H1 (cell line): ENCODE data around the gene TOM1L2. TPM values are rescaled to one million over a fixed set of nuclear protein-coding genes. Genes with fewer than 3 reads are reported as not detected.

ENCODE experiments used
- CTCF ChIA-PET: fragments of 300-600 bp; sonication (Branson Sonifier 250); formaldehyde crosslinking; loops from one replicate; lab custom pipeline; 2021; ENCODE audit not compliant: partially characterized antibody; lab: Charles Lee
- POLR2A ChIA-PET: fragments of 300-600 bp; sonication (Branson Sonifier 250); formaldehyde crosslinking; loops from one replicate; lab custom pipeline; 2021; ENCODE audit warnings: inconsistent platforms; ENCODE audit not compliant: partially characterized antibody; lab: Charles Lee
- DNase-seq, 2 experiments: peaks; one replicate each; pipeline versions ENCODE4 v3.0.0 to v3.0.0-alpha.2; 2010 to 2022; ENCODE audit warnings: low spot score in 2 of 2, low read depth in 1 of 2, mixed read lengths in 1 of 2
- FAIRE-seq: peaks from 2 replicates; lab custom pipeline; 2011; peaks lifted over from hg19 to GRCh38; lab: Jason Lieb, UNC
- H2AFZ ChIP-seq: 2 replicates; pipeline ENCODE4 v1.8.1; 2012; ENCODE audit warnings: low read length, inconsistent platforms
- H2AK5ac ChIP-seq: 2 replicates; pipeline ENCODE4 v1.6.1; 2013; ENCODE audit warnings: low read depth, low read length
- H2BK120ac ChIP-seq: replicated peaks from 2 replicates; pipeline ENCODE3; 2013; ENCODE audit warnings: low read depth, low read length, inconsistent platforms
- H2BK12ac ChIP-seq: 2 replicates; pipeline ENCODE4 v1.6.1; 2013; ENCODE audit warnings: low read depth, low read length
- H2BK15ac ChIP-seq: 2 replicates; pipeline ENCODE4 v1.6.1; 2013; ENCODE audit warnings: low read length
- H2BK20ac ChIP-seq: 2 replicates; pipeline ENCODE4 v1.6.1; 2013; ENCODE audit warnings: low read length
- H2BK5ac ChIP-seq: 2 replicates; pipeline ENCODE4 v1.6.1; 2013; ENCODE audit warnings: low read depth, low read length
- H3K14ac ChIP-seq: 2 replicates; pipeline ENCODE4 v1.6.1; 2013; ENCODE audit warnings: inconsistent platforms; ENCODE audit not compliant: insufficient read length
- H3K18ac ChIP-seq: 2 replicates; pipeline ENCODE4 v1.6.1; 2013; ENCODE audit warnings: low read length; ENCODE audit errors: extremely low read depth
- H3K23ac ChIP-seq: 2 replicates; pipeline ENCODE4 v1.6.1; 2013; ENCODE audit warnings: inconsistent platforms; ENCODE audit not compliant: insufficient read length
- H3K23me2 ChIP-seq: 2 replicates; pipeline ENCODE4 v1.6.1; 2013; ENCODE audit warnings: low read depth, low read length
- H3K27ac ChIP-seq: 2 replicates; pipeline ENCODE4 v1.6.1; 2011; ENCODE audit warnings: low read depth, low read length, inconsistent platforms
- H3K27me3 ChIP-seq, 4 experiments: replicated peaks in 1 of 4; 1 replicate in 1 of 4; 2 replicates in 3 of 4; pipeline versions ENCODE4 v1.6.1 to v1.8.1; 2011 to 2013; ENCODE audit warnings: low read length in 3 of 4, mild to moderate bottlenecking in 3 of 4, inconsistent platforms in 2 of 4, mixed read lengths in 2 of 4, moderate library complexity in 1 of 4; ENCODE audit not compliant: control insufficient read depth in 3 of 4, insufficient read depth in 3 of 4; ENCODE audit errors: extremely low read depth in 1 of 4
- H3K36me3 ChIP-seq, 4 experiments: 2 replicates each; pipeline versions ENCODE4 v1.6.1 to v1.8.1; 2011 to 2013; ENCODE audit warnings: mild to moderate bottlenecking in 4 of 4, low read length in 3 of 4, moderate library complexity in 2 of 4, control low read depth in 1 of 4, inconsistent platforms in 1 of 4; ENCODE audit not compliant: insufficient read depth in 4 of 4, control insufficient read depth in 2 of 4
- H3K4ac ChIP-seq: replicated peaks from 2 replicates; pipeline ENCODE3; 2013; ENCODE audit warnings: low read length, low read depth, mixed read lengths, inconsistent platforms; ENCODE audit not compliant: insufficient read length
- H3K4me1 ChIP-seq, 4 experiments: replicated peaks in 1 of 4; 1 replicate in 1 of 4; 2 replicates in 3 of 4; pipeline versions ENCODE4 v1.6.1 to v1.8.1; 2011 to 2013; ENCODE audit warnings: low read length in 3 of 4, inconsistent platforms in 2 of 4, mixed read lengths in 1 of 4; ENCODE audit not compliant: insufficient read depth in 4 of 4, control insufficient read depth in 3 of 4
- H3K4me2 ChIP-seq, 2 experiments: 2 replicates each; pipeline versions ENCODE4 v1.6.1 to v1.8.1; 2011 to 2013; ENCODE audit warnings: low read depth in 2 of 2, low read length in 2 of 2, control low read depth in 1 of 2, inconsistent platforms in 1 of 2, mild to moderate bottlenecking in 1 of 2; ENCODE audit not compliant: insufficient read depth in 1 of 2
- H3K4me3 ChIP-seq, 4 experiments: fragments of 200-600, 300-600 bp in 1 of 4; sonication (generic), shearing (Covaris generic), sonication (Bioruptor Twin) in 1 of 4; 2 replicates each; pipeline versions ENCODE4 v1.5.1 to v1.8.1; 2011 to 2016; ENCODE audit warnings: low read length in 4 of 4, low read depth in 3 of 4, control low read depth in 2 of 4, inconsistent platforms in 2 of 4, mild to moderate bottlenecking in 2 of 4, mixed read lengths in 1 of 4, moderate library complexity in 1 of 4; ENCODE audit not compliant: insufficient read depth in 2 of 4; ENCODE audit errors: extremely low read depth in 1 of 4
- H3K56ac ChIP-seq: replicated peaks from 2 replicates; pipeline ENCODE3; 2013; ENCODE audit warnings: low read depth, mild to moderate bottlenecking, mixed read lengths, low read length, inconsistent platforms; ENCODE audit not compliant: insufficient read length
- H3K79me1 ChIP-seq: 2 replicates; pipeline ENCODE4 v1.6.1; 2013; ENCODE audit warnings: low read depth, low read length, control low read depth
- H3K79me2 ChIP-seq, 2 experiments: 2 replicates each; pipeline versions ENCODE4 v1.6.1 to v1.8.1; 2012 to 2013; ENCODE audit warnings: low read length in 2 of 2, mild to moderate bottlenecking in 2 of 2, inconsistent platforms in 1 of 2; ENCODE audit not compliant: insufficient read depth in 2 of 2, control insufficient read depth in 1 of 2
- H3K9ac ChIP-seq, 4 experiments: replicated peaks in 1 of 4; 1 replicate in 1 of 4; 2 replicates in 3 of 4; pipeline versions ENCODE4 v1.6.1 to v1.8.1; 2011 to 2013; ENCODE audit warnings: low read depth in 3 of 4, low read length in 3 of 4, control low read depth in 2 of 4, mild to moderate bottlenecking in 2 of 4, moderate library complexity in 2 of 4, inconsistent platforms in 1 of 4; ENCODE audit errors: extremely low read depth in 1 of 4
- H3K9me3 ChIP-seq, 2 experiments: 2 replicates each; pipeline versions ENCODE4 v1.6.1 to v1.8.1; 2012 to 2013; ENCODE audit warnings: mild to moderate bottlenecking in 2 of 2, moderate library complexity in 2 of 2, control low read depth in 1 of 2, inconsistent platforms in 1 of 2, low read depth in 1 of 2, low read length in 1 of 2, mixed read lengths in 1 of 2; ENCODE audit not compliant: insufficient read depth in 2 of 2
- H4K20me1 ChIP-seq, 2 experiments: replicated peaks in 1 of 2; 2 replicates each; pipeline versions ENCODE3 to v1.8.1; 2011 to 2013; ENCODE audit warnings: inconsistent platforms in 2 of 2, low read length in 2 of 2, mild to moderate bottlenecking in 1 of 2; ENCODE audit not compliant: insufficient read depth in 2 of 2, control insufficient read depth in 1 of 2
- H4K5ac ChIP-seq: 2 replicates; pipeline ENCODE4 v1.6.1; 2013; ENCODE audit warnings: low read length, low read depth, mixed read lengths, inconsistent platforms; ENCODE audit not compliant: insufficient read length
- H4K8ac ChIP-seq: 2 replicates; pipeline ENCODE4 v1.8.0; 2013; ENCODE audit warnings: mild to moderate bottlenecking, moderate library complexity, low read length, inconsistent platforms; ENCODE audit not compliant: insufficient read depth; ENCODE audit errors: extremely low read depth
- H4K91ac ChIP-seq: replicated peaks from 2 replicates; pipeline ENCODE3; 2013; ENCODE audit warnings: low read length, mixed read lengths, inconsistent platforms; ENCODE audit not compliant: insufficient read length
- CHD2 ChIP-seq: IDR thresholded peaks from 2 replicates; pipeline ENCODE4 v1.6.1; 2012; ENCODE audit warnings: low read length, improper control_type of control experiment
- CTBP2 ChIP-seq: IDR thresholded peaks from 2 replicates; pipeline ENCODE4 v1.7.0; 2011; ENCODE audit warnings: borderline replicate concordance, mild to moderate bottlenecking, moderate library complexity, mixed read lengths, low read length; ENCODE audit not compliant: insufficient read depth, insufficient read length
- EP300 ChIP-seq, 2 experiments: IDR thresholded peaks; 1 replicate in 1 of 2; 2 replicates in 1 of 2; pipeline ENCODE4 v1.6.1; 2011 to 2012; ENCODE audit warnings: low read depth in 2 of 2, low read length in 2 of 2, mild to moderate bottlenecking in 2 of 2, borderline replicate concordance in 1 of 2, inconsistent platforms in 1 of 2, moderate library complexity in 1 of 2
- GTF2F1 ChIP-seq: IDR thresholded peaks from 2 replicates; pipeline ENCODE4 v1.6.1; 2012; ENCODE audit warnings: low read depth, low read length, improper control_type of control experiment, borderline replicate concordance
- JUND ChIP-seq: IDR thresholded peaks from 2 replicates; pipeline ENCODE4 v1.6.1; 2011; ENCODE audit warnings: mild to moderate bottlenecking, improper control_type of control experiment, low read length
- SIN3A ChIP-seq, 2 experiments: IDR thresholded peaks in 1 of 2; conservative IDR thresholded peaks in 1 of 2; 2 replicates each; pipeline ENCODE4 v1.6.1; 2011 to 2012; ENCODE audit warnings: low read length in 2 of 2, improper control_type of control experiment in 1 of 2, low read depth in 1 of 2, mild to moderate bottlenecking in 1 of 2
- YY1 ChIP-seq: IDR thresholded peaks from 2 replicates; pipeline ENCODE4 v1.6.1; 2011; ENCODE audit warnings: low read depth, mild to moderate bottlenecking, low read length
- ZNF274 ChIP-seq: IDR thresholded peaks from 2 replicates; pipeline ENCODE4 v1.7.0; 2012; ENCODE audit warnings: low read length, borderline replicate concordance; ENCODE audit errors: extremely low read depth
- WGBS, 2 experiments: shearing (Covaris generic) in 1 of 2; methylation state at CpG; one replicate each; pipeline versions ENCODE4 v1.1.6 to v1.1.7; 2013 to 2015; ENCODE audit warnings: low lambda C conversion rate in 2 of 2, mixed read lengths in 2 of 2, inconsistent platforms in 1 of 2, low coverage in 1 of 2, missing lambda C conversion rate in 1 of 2; ENCODE audit not compliant: insufficient replicate concordance in 2 of 2, insufficient coverage in 1 of 2, insufficient read length in 1 of 2; ENCODE audit errors: extremely low coverage in 1 of 2, missing lambda C conversion rate in 1 of 2; 5-methylcytosine and 5-hydroxymethylcytosine counted together
- polyA plus RNA-seq, 7 experiments: library from polyadenylated mRNA; depleted of rRNA in 3 of 7; stranded (reverse) in 5 of 7; unstranded in 2 of 7; fragments of >200 nt in 5 of 7; fragments of 200-250 nt in 2 of 7; gene quantifications; 1 replicate in 5 of 7; 2 replicates in 1 of 7; 4 replicates in 1 of 7; pipeline versions ENCODE4 v1.2.1 to v1.2.3, GENCODE V29; 2011 to 2013; ENCODE audit warnings: missing spikeins in 2 of 7, mixed read lengths in 2 of 7
- total RNA-seq: library from RNA; stranded (reverse); fragmentation: NEBNext Ultra II Directional; extraction: Animal tissue kit (Norgen Biotek cat#: 25700); gene quantifications from 2 replicates; pipeline ENCODE4 v1.2.1, GENCODE V29; 2021
- TF ChIP-seq, protein P1 (sequence below): IDR thresholded peaks from 2 replicates; pipeline ENCODE4 v1.6.1; 2012; ENCODE audit warnings: inconsistent platforms

The TOM1L2 gene
- total and polyA plus RNA-seq, 2 of the 8 experiments (the other 6 are each of a cell fraction or from before 2014, with no cell fraction given) = 2.0 to 3.4 TPM

DNA sequence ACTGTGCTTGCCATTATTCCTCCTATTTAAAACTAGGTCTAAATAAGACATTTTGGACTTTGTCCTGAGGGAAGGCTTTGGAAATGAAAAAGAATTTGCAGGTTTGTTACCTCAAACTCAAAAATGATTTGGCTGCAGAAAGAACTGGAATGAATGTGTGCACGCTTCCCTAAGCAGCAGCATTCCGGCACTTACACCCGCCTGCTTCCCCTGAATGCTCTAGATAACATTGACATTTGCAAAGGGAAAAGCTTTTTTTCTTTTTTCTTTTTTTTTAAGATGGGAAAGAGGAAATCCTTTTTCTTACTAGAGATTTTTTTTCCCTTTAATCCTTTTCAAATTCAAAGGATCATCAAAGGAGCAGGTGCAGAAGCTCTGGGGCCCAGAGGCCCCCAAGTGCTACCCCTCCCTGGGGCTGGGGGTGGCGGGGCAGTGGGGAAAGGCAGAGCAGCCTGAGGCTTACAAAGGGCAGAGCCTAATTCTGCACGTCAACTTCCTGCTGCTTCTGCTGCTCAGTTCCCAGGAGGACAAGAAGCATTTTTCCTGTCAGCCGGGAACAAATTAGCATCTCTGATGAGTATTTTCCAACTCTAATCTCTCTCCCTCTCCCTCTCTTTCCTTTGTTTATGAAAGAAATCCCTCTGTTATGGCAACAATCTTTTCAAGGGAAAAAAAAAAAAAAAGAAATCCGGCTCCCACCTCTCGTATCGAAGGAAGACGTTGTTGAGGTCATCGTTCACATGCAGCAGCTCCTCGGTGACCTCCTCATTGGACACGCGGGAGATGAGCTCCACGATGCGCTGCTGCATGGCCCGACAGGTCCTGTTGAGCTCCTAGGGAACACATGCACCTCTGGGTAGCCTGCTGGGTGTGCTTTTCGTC is 103.3 kb downstream of the TOM1L2 start:
- no peaks in the 10 kb centered on the region for H3K79me2 ChIP-seq
- H3K56ac ChIP-seq = no peak overlapping the region
- WGBS, 2 experiments = 20% methylated on average over 17 of the region's 18 CpGs; no CpG with 5 or more reads in 1 of the 2 experiments
- peak overlapping the region; percentile 9 to 49 for H3K4me2 ChIP-seq
- no peak overlapping the region for H2BK15ac ChIP-seq
- no peaks in the 10 kb centered on the region for H4K20me1 ChIP-seq
- H3K27me3 ChIP-seq = peaks cover 0 to 6% (median 3%) of the 10 kb centered on the region in 4 experiments; a peak in 4 of 7 replicates
- no peaks in the 10 kb centered on the region for H3K36me3 ChIP-seq
- FAIRE-seq (no peak), DNase-seq (no peak)
- peak overlapping the region; percentile 32; the same call in 1 of the 2 replicates for H2BK12ac ChIP-seq
- H3K23me2 ChIP-seq = no peaks in the 10 kb centered on the region
- H2AFZ ChIP-seq = no peak overlapping the region; the same call in 1 of the 2 replicates
- H3K79me1 ChIP-seq = no peaks in the 10 kb centered on the region
- peaks cover 3 to 14% (median 11%) of the 10 kb centered on the region in 4 experiments for H3K4me1 ChIP-seq
- CTCF ChIA-PET = interaction anchor here (0.6 to 26.2 kb wide), 6 partner anchors 8 to 54 kb away, joined by 3 to 404 read pairs (median 16); no protein-coding TSS in a partner anchor
- H3K9me3 ChIP-seq = no peaks in the 10 kb centered on the region
- H2BK120ac ChIP-seq = no peak overlapping the region
- 0 out of 2 replicates have a peak overlapping the region, but pooled peaks have one; percentile 8 for H2BK20ac ChIP-seq
- no peak overlapping the region for H3K27ac ChIP-seq
- H4K5ac ChIP-seq = no peak overlapping the region
- H3K4me3 ChIP-seq = 0 out of 8 replicates have a peak overlapping the region, but pooled peaks of 1 of the 4 experiments have one; percentile 4
- H3K14ac ChIP-seq = no peak overlapping the region
- H3K23ac ChIP-seq = no peak overlapping the region
- H2BK5ac ChIP-seq = no peak overlapping the region
- peak overlapping the region; percentile 22 for H4K91ac ChIP-seq
- POLR2A ChIA-PET = interaction anchor here (1.5 to 4.4 kb wide), 2 partner anchors 9 to 32 kb away, joined by 4 to 21 read pairs; partner anchors contain the start of gene SREBF1
- no peak overlapping the region for H3K18ac ChIP-seq
- no peak overlapping the region for H3K9ac ChIP-seq
- H3K4ac ChIP-seq = peak overlapping the region; percentile 27
- peak overlapping the region; percentile 41 for H2AK5ac ChIP-seq
- no peak overlapping the region for H4K8ac ChIP-seq
- no peak for TF ChIP-seq EP300 (IDR thresholded peaks at IDR 0.05; ENCODE audit: borderline replicate concordance in 1 of 2, low read depth in 2 of 2, low read length in 2 of 2)
- 0 out of 4 replicates have a peak, but pooled peaks of 1 of the 2 experiments have one; percentile 26 for TF ChIP-seq SIN3A (conservative IDR thresholded peaks at IDR 0.05 in 1 of 2, IDR thresholded peaks at IDR 0.05 in 1 of 2; ENCODE audit: low read depth in 1 of 2, low read length in 2 of 2)
- TF ChIP-seq, protein P1, sequence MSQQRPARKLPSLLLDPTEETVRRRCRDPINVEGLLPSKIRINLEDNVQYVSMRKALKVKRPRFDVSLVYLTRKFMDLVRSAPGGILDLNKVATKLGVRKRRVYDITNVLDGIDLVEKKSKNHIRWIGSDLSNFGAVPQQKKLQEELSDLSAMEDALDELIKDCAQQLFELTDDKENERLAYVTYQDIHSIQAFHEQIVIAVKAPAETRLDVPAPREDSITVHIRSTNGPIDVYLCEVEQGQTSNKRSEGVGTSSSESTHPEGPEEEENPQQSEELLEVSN = peak; percentile 50; the same call in 1 of the 2 replicates
- no peak for TF ChIP-seq CTBP2
- TF ChIP-seq ZNF274 = no peak
- TF ChIP-seq GTF2F1 = no peak
- no peak for TF ChIP-seq CHD2
- 0 out of 2 replicates have a peak, but pooled peaks have one; percentile 16 for TF ChIP-seq JUND
- TF ChIP-seq YY1 = no peak
